ENCODE measurements around the gene ADSL. TPM values are rescaled to one million over a fixed set of nuclear protein-coding genes. Genes with fewer than 3 reads are reported as not detected.

The ADSL gene
- 91.3 to 98.4 TPM (median 92.6 TPM) in 5 replicates for total RNA-seq (2022; extraction: Qiagen RNA extraction)

GRCh38 chr22:40346185-40347118 lies at the start of gene ADSL:
TSS of gene ADSL (plus strand) at chr22:40346500. CDS start at chr22:40346559, 59 bp downstream.

Other genes starting within 250 kb of the ADSL start
- gene TNRC6B, start 168.6 kb upstream of the ADSL start, total RNA-seq (2022; extraction: Qiagen RNA extraction), result 4.2 to 5.8 TPM (median 5.2 TPM) in 5 replicates
- gene SGSM3, start 24.1 kb downstream of the ADSL start, total RNA-seq (2022; extraction: Qiagen RNA extraction), result 13.4 to 23.6 TPM (median 19.0 TPM) in 5 replicates